ENCODE measurements around the gene LRRC57.
"Not testable (repeated sequence)": the region's sequence is repeated elsewhere in the genome, so short reads cannot be mapped to it uniquely, and the experiment has no call there.

Gene LRRC57

GRCh38 chr15:42548249-42549031 lies at the start of gene LRRC57, which contains the start of gene HAUS2:
Gene LRRC57, minus strand, starts transcription at chr15:42548793. Its CDS starts 359 bp downstream, at chr15:42548434.
Gene HAUS2, plus strand, starts transcription at chr15:42548838. Its CDS starts 35 bp downstream, at chr15:42548873.
- DNase-seq (ENCODE audit: low read depth in 3 of 3, low spot score in 1 of 3): peak; percentile 65 to 82 (median 66)

GRCh38 chr15:42595626-42596240 lies 47.1 kb upstream of the LRRC57 start:
- DNase-seq (ENCODE audit: low read depth in 3 of 3, low spot score in 1 of 3): no peak

- no peak for DNase-seq (ENCODE audit: low read depth in 3 of 3, low spot score in 1 of 3)
These were observed 45.5 kb upstream of the LRRC57 start for GRCh38 chr15:42594095-42594494.

GRCh38 chr15:42593143-42593542 lies 44.5 kb upstream of the LRRC57 start:
- DNase-seq (ENCODE audit: low read depth in 3 of 3, low spot score in 1 of 3): no peak

GRCh38 chr15:42592716-42593115 lies 44.1 kb upstream of the LRRC57 start:
- no peak for DNase-seq (ENCODE audit: low read depth in 3 of 3, low spot score in 1 of 3)

- DNase-seq (ENCODE audit: low read depth in 3 of 3, low spot score in 1 of 3): no peak
These were observed 42.8 kb upstream of the LRRC57 start for GRCh38 chr15:42591238-42591934.

GRCh38 chr15:42590619-42591237 lies 42.1 kb upstream of the LRRC57 start:
- DNase-seq (ENCODE audit: low read depth in 3 of 3, low spot score in 1 of 3): no peak

- DNase-seq (ENCODE audit: low read depth in 3 of 3, low spot score in 1 of 3): no peak
These were observed 35.6 kb upstream of the LRRC57 start for GRCh38 chr15:42584031-42584765.

GRCh38 chr15:42582569-42583375 lies 34.2 kb upstream of the LRRC57 start:
- DNase-seq (ENCODE audit: low read depth in 3 of 3, low spot score in 1 of 3): no peak

GRCh38 chr15:42581272-42581730 lies 32.7 kb upstream of the LRRC57 start:
- peak; percentile 33 to 62 (median 57) for DNase-seq (ENCODE audit: low read depth in 3 of 3, low spot score in 1 of 3)

GRCh38 chr15:42578984-42579537 lies 30.5 kb upstream of the LRRC57 start:
- DNase-seq (ENCODE audit: low read depth in 3 of 3, low spot score in 1 of 3): no peak

GRCh38 chr15:42577514-42578031 lies 29.0 kb upstream of the LRRC57 start:
- no peak for DNase-seq (ENCODE audit: low read depth in 3 of 3, low spot score in 1 of 3)

- no peak for DNase-seq (ENCODE audit: low read depth in 3 of 3, low spot score in 1 of 3)
These were observed 28.2 kb upstream of the LRRC57 start for GRCh38 chr15:42576776-42577175.

- DNase-seq (ENCODE audit: low read depth in 3 of 3, low spot score in 1 of 3): no peak
These were observed 27.5 kb upstream of the LRRC57 start for GRCh38 chr15:42576040-42576594.

- DNase-seq (ENCODE audit: low read depth in 3 of 3, low spot score in 1 of 3): peak; percentile 81 to 88 (median 85)
These were observed 26.8 kb upstream of the LRRC57 start, which contains the start of gene STARD9 for GRCh38 chr15:42575188-42576039. Gene STARD9, plus strand, starts transcription at chr15:42575606. Its CDS starts 110 bp downstream, at chr15:42575716.

- DNase-seq (ENCODE audit: low read depth in 3 of 3, low spot score in 1 of 3): no peak
These were observed 10.1 kb upstream of the LRRC57 start for GRCh38 chr15:42558739-42559138.

GRCh38 chr15:42556550-42557207 lies 8.1 kb upstream of the LRRC57 start:
- not testable (repeated sequence) for DNase-seq (ENCODE audit: low read depth in 3 of 3, low spot score in 1 of 3)

Data from stimulated activated CD4-positive, alpha-beta T cell treated with anti-CD3 and anti-CD28 coated beads, TNF-alpha, amount 100 ng/mL, for 1 hour (primary cell).